NB4 (cell line): ENCODE results near the gene KRTAP5-7.

Source experiments
- DNase-seq: peaks from one replicate; pipeline ENCODE4 v3.0.0; 2010; ENCODE audit warnings: low read depth
- H3K4me3 ChIP-seq: one replicate; pipeline ENCODE4 v1.5.1; 2011; ENCODE audit warnings: mild to moderate bottlenecking, low read depth, low read length, moderate library complexity
- MYC ChIP-seq: IDR thresholded peaks from 2 replicates; pipeline ENCODE4 v1.6.1; 2011; ENCODE audit warnings: low read depth, low read length
- POLR2A ChIP-seq: IDR thresholded peaks from 2 replicates; pipeline ENCODE4 v1.6.1; 2011; ENCODE audit warnings: mild to moderate bottlenecking; ENCODE audit not compliant: insufficient read length; ENCODE audit errors: extremely low read depth
- TF ChIP-seq, protein P1 (sequence below): IDR thresholded peaks from 2 replicates; pipeline ENCODE4 v1.6.1; 2011; ENCODE audit warnings: low read depth, low read length
- TF ChIP-seq, protein P2 (sequence below): IDR thresholded peaks from one replicate; pipeline ENCODE4 v1.5.1; 2012; ENCODE audit warnings: low read depth, low read length

The KRTAP5-7 gene

DNA sequence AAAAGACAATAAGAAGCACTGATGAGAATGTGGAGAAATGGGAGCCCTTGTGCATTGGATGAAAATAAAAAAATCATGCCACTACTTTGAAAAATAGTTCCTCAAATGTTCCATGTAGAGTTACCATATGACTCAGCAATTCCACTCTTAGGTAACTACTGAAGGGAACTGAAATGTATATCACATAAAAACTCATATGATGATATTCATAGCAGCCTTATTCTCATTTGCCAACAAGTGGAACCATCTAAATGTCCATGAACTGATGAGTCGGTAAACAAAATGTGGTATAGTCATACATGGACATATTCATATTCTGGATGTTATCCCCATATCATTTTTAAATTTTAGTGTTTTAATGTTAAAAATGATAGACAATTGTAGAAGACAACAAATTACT is 24.6 kb downstream of the KRTAP5-7 start:
- DNase-seq, result peak; percentile 69

DNA sequence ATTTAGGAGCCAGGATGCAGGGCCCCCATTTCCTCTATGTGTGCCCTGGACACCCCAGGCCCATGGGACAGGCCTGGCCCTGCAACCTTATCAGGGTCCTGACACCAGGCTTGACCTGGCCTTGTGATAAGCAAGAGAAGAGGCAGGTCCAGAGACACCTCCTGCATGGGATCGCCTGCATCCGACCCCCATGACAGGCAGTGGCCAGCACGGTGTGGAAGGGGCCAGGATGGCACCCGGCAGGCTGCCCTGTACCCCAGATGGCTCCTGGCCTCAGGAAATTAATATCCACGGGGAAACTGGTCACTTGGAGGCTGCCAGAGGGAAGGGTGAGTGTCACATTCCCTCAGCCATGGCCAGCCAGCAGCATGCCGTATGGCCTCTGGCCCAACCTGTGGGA is 27.9 kb downstream of the KRTAP5-7 start:
- DNase-seq, result no peak
- TF ChIP-seq POLR2A (no peak), MYC (no peak)
- TF ChIP-seq, protein P1, sequence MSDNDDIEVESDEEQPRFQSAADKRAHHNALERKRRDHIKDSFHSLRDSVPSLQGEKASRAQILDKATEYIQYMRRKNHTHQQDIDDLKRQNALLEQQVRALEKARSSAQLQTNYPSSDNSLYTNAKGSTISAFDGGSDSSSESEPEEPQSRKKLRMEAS, result no peak
- TF ChIP-seq, protein P2, sequence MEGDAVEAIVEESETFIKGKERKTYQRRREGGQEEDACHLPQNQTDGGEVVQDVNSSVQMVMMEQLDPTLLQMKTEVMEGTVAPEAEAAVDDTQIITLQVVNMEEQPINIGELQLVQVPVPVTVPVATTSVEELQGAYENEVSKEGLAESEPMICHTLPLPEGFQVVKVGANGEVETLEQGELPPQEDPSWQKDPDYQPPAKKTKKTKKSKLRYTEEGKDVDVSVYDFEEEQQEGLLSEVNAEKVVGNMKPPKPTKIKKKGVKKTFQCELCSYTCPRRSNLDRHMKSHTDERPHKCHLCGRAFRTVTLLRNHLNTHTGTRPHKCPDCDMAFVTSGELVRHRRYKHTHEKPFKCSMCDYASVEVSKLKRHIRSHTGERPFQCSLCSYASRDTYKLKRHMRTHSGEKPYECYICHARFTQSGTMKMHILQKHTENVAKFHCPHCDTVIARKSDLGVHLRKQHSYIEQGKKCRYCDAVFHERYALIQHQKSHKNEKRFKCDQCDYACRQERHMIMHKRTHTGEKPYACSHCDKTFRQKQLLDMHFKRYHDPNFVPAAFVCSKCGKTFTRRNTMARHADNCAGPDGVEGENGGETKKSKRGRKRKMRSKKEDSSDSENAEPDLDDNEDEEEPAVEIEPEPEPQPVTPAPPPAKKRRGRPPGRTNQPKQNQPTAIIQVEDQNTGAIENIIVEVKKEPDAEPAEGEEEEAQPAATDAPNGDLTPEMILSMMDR, result no peak
- no peak overlapping the region for H3K4me3 ChIP-seq

More for the DNA sequence above, 24.6 kb downstream of the KRTAP5-7 start:
- H3K4me3 ChIP-seq, result no peak overlapping the region
- TF ChIP-seq MYC (no peak), POLR2A (no peak)
- TF ChIP-seq, protein P1, result no peak
- TF ChIP-seq, protein P2, result no peak

DNA sequence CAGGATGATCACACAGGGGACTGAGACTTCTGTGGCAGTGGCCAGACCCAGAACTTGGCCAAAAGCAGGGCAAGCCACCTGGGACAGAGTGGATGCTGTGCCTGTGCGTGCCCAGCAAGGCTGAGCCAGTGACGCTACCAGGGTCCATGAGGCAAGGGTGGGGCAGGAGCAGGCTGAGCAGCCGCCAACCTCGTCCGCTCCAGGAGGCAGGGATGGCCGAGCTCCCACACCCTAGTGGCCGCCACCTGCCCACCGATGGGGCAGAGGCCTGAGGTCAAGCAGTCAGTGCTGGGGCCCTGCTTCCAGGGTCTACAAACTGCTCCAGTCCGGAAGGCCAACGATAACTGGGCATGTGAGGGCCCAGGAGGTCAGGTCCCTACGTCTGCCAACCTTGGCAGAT is 28.4 kb downstream of the KRTAP5-7 start:
- no peak for DNase-seq

DNA sequence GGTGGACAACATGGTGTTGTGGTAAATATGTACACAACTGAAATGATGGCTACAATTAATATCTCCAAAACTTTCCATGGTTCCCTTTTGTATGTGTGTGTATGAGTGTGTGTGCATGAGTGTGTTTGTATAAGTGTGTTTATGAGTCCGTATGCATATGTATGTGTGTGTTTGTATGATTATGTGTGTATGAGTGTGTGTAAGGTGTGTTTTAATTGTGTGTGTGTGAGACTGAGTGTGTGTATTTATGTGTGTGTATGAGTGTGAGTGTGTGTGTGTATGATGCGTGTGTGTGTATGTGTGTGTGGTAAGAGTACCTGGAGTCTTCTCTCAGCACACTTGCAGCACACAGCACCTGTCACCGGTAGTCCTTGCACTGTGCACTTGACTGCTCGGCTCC is 29.0 kb downstream of the KRTAP5-7 start:
- no peak for DNase-seq
- H3K4me3 ChIP-seq, result no peak overlapping the region
- no peak for TF ChIP-seq POLR2A
- TF ChIP-seq, protein P2, result no peak
- no peak for TF ChIP-seq MYC

More for the DNA sequence above, 28.4 kb downstream of the KRTAP5-7 start:
- TF ChIP-seq, protein P1, result no peak
- TF ChIP-seq, protein P2, result no peak
- TF ChIP-seq MYC (no peak), POLR2A (no peak)
- H3K4me3 ChIP-seq, result no peak overlapping the region

DNA sequence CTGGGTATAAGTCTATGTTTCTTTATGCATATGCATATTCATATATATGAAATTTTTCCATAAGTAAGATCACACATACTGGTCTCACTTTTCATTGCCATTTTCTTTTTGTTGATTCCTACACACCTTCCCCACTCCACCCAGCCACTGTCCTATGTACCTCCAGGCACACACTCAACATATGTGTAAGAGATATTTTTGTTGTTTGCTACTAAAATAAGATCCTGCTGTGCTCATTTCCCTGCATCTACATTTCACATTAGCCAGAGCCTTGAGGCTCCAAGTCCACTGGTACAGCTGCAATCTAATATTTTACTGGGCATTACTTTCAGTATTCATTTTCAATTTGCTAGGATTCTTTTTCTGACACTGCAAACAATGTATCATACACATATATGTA is 30.2 kb downstream of the KRTAP5-7 start:
- H3K4me3 ChIP-seq, result no peak overlapping the region
- TF ChIP-seq, protein P1, result no peak
- TF ChIP-seq MYC, result no peak
- TF ChIP-seq POLR2A, result no peak
- TF ChIP-seq, protein P2, result no peak
- no peak for DNase-seq

DNA sequence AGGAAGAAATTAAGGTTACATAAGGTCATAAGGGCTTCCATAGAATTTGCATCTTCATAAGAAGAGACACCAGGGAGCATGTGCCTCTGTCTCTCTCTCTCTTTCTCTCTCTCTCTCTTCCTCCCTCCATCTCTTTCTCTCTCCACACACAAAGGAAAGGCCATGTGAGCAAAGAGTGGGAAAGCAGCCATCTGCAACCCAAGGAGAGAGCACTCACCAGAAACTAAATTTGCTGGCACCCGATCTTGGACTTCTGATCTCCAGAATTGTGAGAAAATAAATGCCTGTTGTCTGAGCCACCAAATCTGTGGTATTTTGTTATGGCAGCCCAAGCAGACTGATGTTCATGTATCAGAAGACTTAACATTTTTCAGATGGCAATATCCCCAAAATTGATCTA is 31.9 kb downstream of the KRTAP5-7 start:
- DNase-seq, result no peak
- no peak overlapping the region for H3K4me3 ChIP-seq
- TF ChIP-seq, protein P1, result no peak
- TF ChIP-seq, protein P2, result no peak
- TF ChIP-seq MYC (no peak), POLR2A (no peak)
